H1 (cell line): ENCODE results near the gene FAH. TPM values are rescaled to one million over a fixed set of nuclear protein-coding genes. Genes with fewer than 3 reads are reported as not detected.

Source experiments
- CTCF ChIA-PET: fragments of 300-600 bp; sonication (Branson Sonifier 250); formaldehyde crosslinking; loops from one replicate; lab custom pipeline; 2021; ENCODE audit not compliant: partially characterized antibody; lab: Charles Lee
- POLR2A ChIA-PET: fragments of 300-600 bp; sonication (Branson Sonifier 250); formaldehyde crosslinking; loops from one replicate; lab custom pipeline; 2021; ENCODE audit warnings: inconsistent platforms; ENCODE audit not compliant: partially characterized antibody; lab: Charles Lee
- DNase-seq, 2 experiments: peaks; one replicate each; pipeline versions ENCODE4 v3.0.0 to v3.0.0-alpha.2; 2010 to 2022; ENCODE audit warnings: low spot score in 2 of 2, low read depth in 1 of 2, mixed read lengths in 1 of 2
- FAIRE-seq: peaks from 2 replicates; lab custom pipeline; 2011; peaks lifted over from hg19 to GRCh38; lab: Jason Lieb, UNC
- H2AFZ ChIP-seq: 2 replicates; pipeline ENCODE4 v1.8.1; 2012; ENCODE audit warnings: low read length, inconsistent platforms
- H2AK5ac ChIP-seq: 2 replicates; pipeline ENCODE4 v1.6.1; 2013; ENCODE audit warnings: low read depth, low read length
- H2BK120ac ChIP-seq: replicated peaks from 2 replicates; pipeline ENCODE3; 2013; ENCODE audit warnings: low read depth, low read length, inconsistent platforms
- H2BK12ac ChIP-seq: 2 replicates; pipeline ENCODE4 v1.6.1; 2013; ENCODE audit warnings: low read depth, low read length
- H2BK15ac ChIP-seq: 2 replicates; pipeline ENCODE4 v1.6.1; 2013; ENCODE audit warnings: low read length
- H2BK20ac ChIP-seq: 2 replicates; pipeline ENCODE4 v1.6.1; 2013; ENCODE audit warnings: low read length
- H2BK5ac ChIP-seq: 2 replicates; pipeline ENCODE4 v1.6.1; 2013; ENCODE audit warnings: low read depth, low read length
- H3K14ac ChIP-seq: 2 replicates; pipeline ENCODE4 v1.6.1; 2013; ENCODE audit warnings: inconsistent platforms; ENCODE audit not compliant: insufficient read length
- H3K18ac ChIP-seq: 2 replicates; pipeline ENCODE4 v1.6.1; 2013; ENCODE audit warnings: low read length; ENCODE audit errors: extremely low read depth
- H3K23ac ChIP-seq: 2 replicates; pipeline ENCODE4 v1.6.1; 2013; ENCODE audit warnings: inconsistent platforms; ENCODE audit not compliant: insufficient read length
- H3K23me2 ChIP-seq: 2 replicates; pipeline ENCODE4 v1.6.1; 2013; ENCODE audit warnings: low read depth, low read length
- H3K27ac ChIP-seq: 2 replicates; pipeline ENCODE4 v1.6.1; 2011; ENCODE audit warnings: low read depth, low read length, inconsistent platforms
- H3K27me3 ChIP-seq, 4 experiments: replicated peaks in 1 of 4; 1 replicate in 1 of 4; 2 replicates in 3 of 4; pipeline versions ENCODE4 v1.6.1 to v1.8.1; 2011 to 2013; ENCODE audit warnings: low read length in 3 of 4, mild to moderate bottlenecking in 3 of 4, inconsistent platforms in 2 of 4, mixed read lengths in 2 of 4, moderate library complexity in 1 of 4; ENCODE audit not compliant: control insufficient read depth in 3 of 4, insufficient read depth in 3 of 4; ENCODE audit errors: extremely low read depth in 1 of 4
- H3K36me3 ChIP-seq, 4 experiments: 2 replicates each; pipeline versions ENCODE4 v1.6.1 to v1.8.1; 2011 to 2013; ENCODE audit warnings: mild to moderate bottlenecking in 4 of 4, low read length in 3 of 4, moderate library complexity in 2 of 4, control low read depth in 1 of 4, inconsistent platforms in 1 of 4; ENCODE audit not compliant: insufficient read depth in 4 of 4, control insufficient read depth in 2 of 4
- H3K4ac ChIP-seq: replicated peaks from 2 replicates; pipeline ENCODE3; 2013; ENCODE audit warnings: low read length, low read depth, mixed read lengths, inconsistent platforms; ENCODE audit not compliant: insufficient read length
- H3K4me1 ChIP-seq, 4 experiments: replicated peaks in 1 of 4; 1 replicate in 1 of 4; 2 replicates in 3 of 4; pipeline versions ENCODE4 v1.6.1 to v1.8.1; 2011 to 2013; ENCODE audit warnings: low read length in 3 of 4, inconsistent platforms in 2 of 4, mixed read lengths in 1 of 4; ENCODE audit not compliant: insufficient read depth in 4 of 4, control insufficient read depth in 3 of 4
- H3K4me2 ChIP-seq, 2 experiments: 2 replicates each; pipeline versions ENCODE4 v1.6.1 to v1.8.1; 2011 to 2013; ENCODE audit warnings: low read depth in 2 of 2, low read length in 2 of 2, control low read depth in 1 of 2, inconsistent platforms in 1 of 2, mild to moderate bottlenecking in 1 of 2; ENCODE audit not compliant: insufficient read depth in 1 of 2
- H3K4me3 ChIP-seq, 4 experiments: fragments of 200-600, 300-600 bp in 1 of 4; sonication (generic), shearing (Covaris generic), sonication (Bioruptor Twin) in 1 of 4; 2 replicates each; pipeline versions ENCODE4 v1.5.1 to v1.8.1; 2011 to 2016; ENCODE audit warnings: low read length in 4 of 4, low read depth in 3 of 4, control low read depth in 2 of 4, inconsistent platforms in 2 of 4, mild to moderate bottlenecking in 2 of 4, mixed read lengths in 1 of 4, moderate library complexity in 1 of 4; ENCODE audit not compliant: insufficient read depth in 2 of 4; ENCODE audit errors: extremely low read depth in 1 of 4
- H3K56ac ChIP-seq: replicated peaks from 2 replicates; pipeline ENCODE3; 2013; ENCODE audit warnings: low read depth, mild to moderate bottlenecking, mixed read lengths, low read length, inconsistent platforms; ENCODE audit not compliant: insufficient read length
- H3K79me1 ChIP-seq: 2 replicates; pipeline ENCODE4 v1.6.1; 2013; ENCODE audit warnings: low read depth, low read length, control low read depth
- H3K79me2 ChIP-seq, 2 experiments: 2 replicates each; pipeline versions ENCODE4 v1.6.1 to v1.8.1; 2012 to 2013; ENCODE audit warnings: low read length in 2 of 2, mild to moderate bottlenecking in 2 of 2, inconsistent platforms in 1 of 2; ENCODE audit not compliant: insufficient read depth in 2 of 2, control insufficient read depth in 1 of 2
- H3K9ac ChIP-seq, 4 experiments: replicated peaks in 1 of 4; 1 replicate in 1 of 4; 2 replicates in 3 of 4; pipeline versions ENCODE4 v1.6.1 to v1.8.1; 2011 to 2013; ENCODE audit warnings: low read depth in 3 of 4, low read length in 3 of 4, control low read depth in 2 of 4, mild to moderate bottlenecking in 2 of 4, moderate library complexity in 2 of 4, inconsistent platforms in 1 of 4; ENCODE audit errors: extremely low read depth in 1 of 4
- H3K9me3 ChIP-seq, 2 experiments: 2 replicates each; pipeline versions ENCODE4 v1.6.1 to v1.8.1; 2012 to 2013; ENCODE audit warnings: mild to moderate bottlenecking in 2 of 2, moderate library complexity in 2 of 2, control low read depth in 1 of 2, inconsistent platforms in 1 of 2, low read depth in 1 of 2, low read length in 1 of 2, mixed read lengths in 1 of 2; ENCODE audit not compliant: insufficient read depth in 2 of 2
- H4K20me1 ChIP-seq, 2 experiments: replicated peaks in 1 of 2; 2 replicates each; pipeline versions ENCODE3 to v1.8.1; 2011 to 2013; ENCODE audit warnings: inconsistent platforms in 2 of 2, low read length in 2 of 2, mild to moderate bottlenecking in 1 of 2; ENCODE audit not compliant: insufficient read depth in 2 of 2, control insufficient read depth in 1 of 2
- H4K5ac ChIP-seq: 2 replicates; pipeline ENCODE4 v1.6.1; 2013; ENCODE audit warnings: low read length, low read depth, mixed read lengths, inconsistent platforms; ENCODE audit not compliant: insufficient read length
- H4K8ac ChIP-seq: 2 replicates; pipeline ENCODE4 v1.8.0; 2013; ENCODE audit warnings: mild to moderate bottlenecking, moderate library complexity, low read length, inconsistent platforms; ENCODE audit not compliant: insufficient read depth; ENCODE audit errors: extremely low read depth
- H4K91ac ChIP-seq: replicated peaks from 2 replicates; pipeline ENCODE3; 2013; ENCODE audit warnings: low read length, mixed read lengths, inconsistent platforms; ENCODE audit not compliant: insufficient read length
- BACH1 ChIP-seq: IDR thresholded peaks from 2 replicates; pipeline ENCODE4 v1.6.1; 2012; ENCODE audit warnings: low read length, improper control_type of control experiment
- BCL11A ChIP-seq, 2 experiments: IDR thresholded peaks; one replicate each; pipeline ENCODE4 v1.6.1; 2011; ENCODE audit warnings: low read depth in 2 of 2, low read length in 2 of 2, mild to moderate bottlenecking in 2 of 2
- CHD2 ChIP-seq: IDR thresholded peaks from 2 replicates; pipeline ENCODE4 v1.6.1; 2012; ENCODE audit warnings: low read length, improper control_type of control experiment
- EZH2 ChIP-seq: fragments of 200-600 bp; sonication (generic); IDR thresholded peaks from 2 replicates; pipeline ENCODE4 v1.7.1; 2012; ENCODE audit warnings: low read depth, mild to moderate bottlenecking, moderate library complexity, low read length, inconsistent platforms; ENCODE audit not compliant: severe bottlenecking
- GABPA ChIP-seq: IDR thresholded peaks from 2 replicates; pipeline ENCODE4 v1.6.1; 2011; ENCODE audit warnings: mild to moderate bottlenecking, low read length, moderate library complexity, borderline replicate concordance; ENCODE audit not compliant: insufficient read depth
- JUN ChIP-seq: IDR thresholded peaks from 2 replicates; pipeline ENCODE4 v1.6.1; 2011; ENCODE audit warnings: low read depth, mild to moderate bottlenecking, improper control_type of control experiment, low read length
- NANOG ChIP-seq: IDR thresholded peaks from 2 replicates; pipeline ENCODE4 v1.6.1; 2011; ENCODE audit warnings: low read length, low read depth, mild to moderate bottlenecking, inconsistent platforms; ENCODE audit not compliant: insufficient read depth, poor library complexity, severe bottlenecking
- NRF1 ChIP-seq: IDR thresholded peaks from 2 replicates; pipeline ENCODE4 v1.6.1; 2011; ENCODE audit warnings: mild to moderate bottlenecking, low read depth, low read length, improper control_type of control experiment
- POLR2AphosphoS5 ChIP-seq: IDR thresholded peaks from 2 replicates; pipeline ENCODE4 v1.6.1; 2011; ENCODE audit warnings: low read depth, low read length
- SAP30 ChIP-seq: fragments of 300-600 bp; sonication (generic); IDR thresholded peaks from 2 replicates; pipeline ENCODE4 v1.7.1; 2012; ENCODE audit warnings: low read length, moderate library complexity, mild to moderate bottlenecking, inconsistent platforms; ENCODE audit not compliant: insufficient read depth, insufficient replicate concordance
- SIRT6 ChIP-seq: IDR thresholded peaks from one replicate; pipeline ENCODE4 v1.7.1; 2012; ENCODE audit warnings: low read length, inconsistent platforms
- SUZ12 ChIP-seq: fragments of 200-600 bp; sonication (generic); IDR thresholded peaks from 2 replicates; pipeline ENCODE4 v1.6.1; 2012; ENCODE audit warnings: mild to moderate bottlenecking, inconsistent platforms, low read length, moderate library complexity, mixed read lengths
- TAF7 ChIP-seq: optimal IDR thresholded peaks from 2 replicates; pipeline ENCODE3; 2011; ENCODE audit warnings: low read depth, mild to moderate bottlenecking, inconsistent platforms, low read length, moderate library complexity, borderline replicate concordance
- USF2 ChIP-seq: IDR thresholded peaks from 2 replicates; pipeline ENCODE4 v1.6.1; 2011; ENCODE audit warnings: low read length, improper control_type of control experiment
- WGBS, 2 experiments: shearing (Covaris generic) in 1 of 2; methylation state at CpG; one replicate each; pipeline versions ENCODE4 v1.1.6 to v1.1.7; 2013 to 2015; ENCODE audit warnings: low lambda C conversion rate in 2 of 2, mixed read lengths in 2 of 2, inconsistent platforms in 1 of 2, low coverage in 1 of 2, missing lambda C conversion rate in 1 of 2; ENCODE audit not compliant: insufficient replicate concordance in 2 of 2, insufficient coverage in 1 of 2, insufficient read length in 1 of 2; ENCODE audit errors: extremely low coverage in 1 of 2, missing lambda C conversion rate in 1 of 2; 5-methylcytosine and 5-hydroxymethylcytosine counted together
- polyA plus RNA-seq, 7 experiments: library from polyadenylated mRNA; depleted of rRNA in 3 of 7; stranded (reverse) in 5 of 7; unstranded in 2 of 7; fragments of >200 nt in 5 of 7; fragments of 200-250 nt in 2 of 7; gene quantifications; 1 replicate in 5 of 7; 2 replicates in 1 of 7; 4 replicates in 1 of 7; pipeline versions ENCODE4 v1.2.1 to v1.2.3, GENCODE V29; 2011 to 2013; ENCODE audit warnings: missing spikeins in 2 of 7, mixed read lengths in 2 of 7
- total RNA-seq: library from RNA; stranded (reverse); fragmentation: NEBNext Ultra II Directional; extraction: Animal tissue kit (Norgen Biotek cat#: 25700); gene quantifications from 2 replicates; pipeline ENCODE4 v1.2.1, GENCODE V29; 2021

Gene FAH
- total and polyA plus RNA-seq, 2 of the 8 experiments (the other 6 are each of a cell fraction or from before 2014, with no cell fraction given) = 20.0 to 21.7 TPM

DNA sequence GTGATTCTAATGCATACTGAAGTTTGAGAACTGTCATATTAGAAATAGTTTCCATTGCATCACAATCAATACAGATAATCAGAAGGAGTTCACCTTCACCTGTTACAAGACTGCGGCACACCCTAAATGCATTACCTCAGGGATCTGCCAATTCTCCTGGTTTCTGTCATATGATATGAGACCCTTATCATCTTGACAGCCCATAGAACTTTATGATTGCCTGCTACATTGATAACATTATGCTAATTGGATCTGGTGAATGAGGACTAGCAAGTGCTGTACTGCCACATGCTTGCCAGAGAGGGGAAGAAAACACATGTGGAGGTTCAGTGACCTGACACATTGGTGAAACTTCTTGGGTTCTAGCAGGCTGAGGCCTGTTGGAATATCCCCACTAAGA is 41.4 kb downstream of the FAH start:
- Histone ChIP-seq H4K8ac (no peak overlapping the region), H2BK12ac (no peak overlapping the region), H3K4ac (no peak overlapping the region), H3K23me2 (no peaks in the 10 kb centered on the region), H2BK120ac (no peak overlapping the region), H2BK20ac (no peak overlapping the region), H2AFZ (no peak overlapping the region), H3K4me1 (peaks cover 0 to 2% (median under 1%) of the 10 kb centered on the region in 4 experiments; a peak in 1 of 7 replicates), H4K5ac (no peak overlapping the region), H3K9ac (no peak overlapping the region), H3K18ac (no peak overlapping the region), H3K27me3 (no peaks in the 10 kb centered on the region; a peak in 1 of 7 replicates), H2AK5ac (no peak overlapping the region), H3K79me1 (no peaks in the 10 kb centered on the region), H3K23ac (no peak overlapping the region), H4K91ac (no peak overlapping the region), H2BK15ac (no peak overlapping the region; the same call in 1 of the 2 replicates), H3K56ac (no peak overlapping the region), H3K9me3 (no peaks in the 10 kb centered on the region), H3K27ac (no peak overlapping the region), H3K14ac (no peak overlapping the region), H3K36me3 (no peaks in the 10 kb centered on the region), H2BK5ac (no peak overlapping the region), H4K20me1 (no peaks in the 10 kb centered on the region), H3K4me3 (no peak overlapping the region), H3K79me2 (no peaks in the 10 kb centered on the region), H3K4me2 (no peak overlapping the region)
- CTCF ChIA-PET = no interaction called here
- FAIRE-seq (no peak), DNase-seq (no peak)
- 92% methylated on average over 1 of the region's 1 CpG; no CpG with 5 or more reads in 1 of the 2 experiments for WGBS, 2 experiments
- POLR2A ChIA-PET = no interaction called here
- no peak for TF ChIP-seq TAF7
- no peak for TF ChIP-seq POLR2AphosphoS5
- TF ChIP-seq USF2 = no peak
- no peak for TF ChIP-seq SAP30
- no peak for TF ChIP-seq BCL11A (IDR thresholded peaks at IDR 0.05; ENCODE audit: low read depth in 2 of 2, low read length in 2 of 2)
- no peak for TF ChIP-seq JUN
- no peak for TF ChIP-seq SUZ12
- TF ChIP-seq NRF1 = no peak
- TF ChIP-seq EZH2 = no peak
- TF ChIP-seq BACH1 = no peak
- TF ChIP-seq GABPA = no peak
- no peak for TF ChIP-seq CHD2
- TF ChIP-seq SIRT6 = no peak
- no peak for TF ChIP-seq NANOG
